ENCODE results near the gene SH3BP5L. TPM values are rescaled to one million over a fixed set of nuclear protein-coding genes. Genes with fewer than 3 reads are reported as not detected.
A peak's percentile ranks its signal among the peaks of the same experiment; 100 is the strongest.

The SH3BP5L gene
- total and polyA plus RNA-seq, 7 experiments from 2014 or later: 4.4 to 51.1 (median 28.3) TPM

- ChIA-PET POLR2A (interaction anchor here (0.6 to 2.0 kb wide), 4 partner anchors 12 to 102 kb away, joined by 3 to 7 read pairs (median 3); no protein-coding TSS in a partner anchor), CTCF (interaction anchor here (0.6 to 1.2 kb wide), 2 partner anchors 14 to 35 kb away, joined by 3 read pairs; no protein-coding TSS in a partner anchor)
- H3K4me1 Mint-ChIP-seq: peaks cover 0 to 33% (median 25%) of the 10 kb centered on the region in 7 donors
- ATAC-seq: peak; percentile 43
- Histone ChIP-seq H3K27me3 (ENCODE audit: control insufficient read depth in 2 of 2, insufficient read depth in 2 of 2, low read length in 2 of 2) (no peaks in the 10 kb centered on the region), H3K27ac (ENCODE audit: low read depth, low read length) (peak overlapping the region; percentile 10), H3K4me1 (ENCODE audit: control insufficient read depth in 2 of 2, insufficient read depth in 2 of 2, low read length in 2 of 2) (peaks cover 27 to 45% of the 10 kb centered on the region in 2 donors), H3K36me3 (ENCODE audit: control insufficient read depth in 2 of 3, insufficient read depth in 3 of 3, low read length in 3 of 3) (peaks cover 0 to 56% (median 6%) of the 10 kb centered on the region in 3 experiments), H3K9me3 (ENCODE audit: control insufficient read depth in 2 of 3, low read length in 3 of 3) (no peaks in the 10 kb centered on the region), H3K4me3 (ENCODE audit: low read length) (no peak overlapping the region)
- H3K9me3 Mint-ChIP-seq: peaks cover 0 to 3% (median 0%) of the 10 kb centered on the region in 11 donors
- peak in 1 of 9 donors; percentile 28 for DNase-seq
- peak overlapping the region in 4 of 10 donors; percentile 8 to 68 (median 22) for H3K4me3 Mint-ChIP-seq
- intact Hi-C loops (cut with micrococcal nuclease): no loop called here
- H3K27me3 Mint-ChIP-seq: no peaks in the 10 kb centered on the region
- H3K36me3 Mint-ChIP-seq: peaks cover 0 to 19% (median 3%) of the 10 kb centered on the region in 5 donors
- H3K27ac Mint-ChIP-seq: peak overlapping the region in 4 of 9 donors; percentile 7 to 82 (median 64)
These were observed 28.1 kb upstream of the SH3BP5L start for GRCh38 chr1:248853663-248854375.

- H3K27ac Mint-ChIP-seq: no peak overlapping the region
- CTCF ChIA-PET: no interaction called here
- POLR2A ChIA-PET: interaction anchor here (0.9 kb wide), 1 partner anchor 13 kb away, joined by 5 read pairs; no protein-coding TSS in a partner anchor
- intact Hi-C loops (cut with micrococcal nuclease): no loop called here
- Histone ChIP-seq H3K27me3 (ENCODE audit: control insufficient read depth in 2 of 2, insufficient read depth in 2 of 2, low read length in 2 of 2) (no peaks in the 10 kb centered on the region), H3K4me1 (ENCODE audit: control insufficient read depth in 2 of 2, insufficient read depth in 2 of 2, low read length in 2 of 2) (peaks cover 19 to 36% of the 10 kb centered on the region in 2 donors), H3K36me3 (ENCODE audit: control insufficient read depth in 2 of 3, insufficient read depth in 3 of 3, low read length in 3 of 3) (peaks cover 0 to 67% (median 6%) of the 10 kb centered on the region in 3 experiments), H3K9me3 (ENCODE audit: control insufficient read depth in 2 of 3, low read length in 3 of 3) (no peaks in the 10 kb centered on the region), H3K27ac (ENCODE audit: low read depth, low read length) (no peak overlapping the region), H3K4me3 (ENCODE audit: low read length) (no peak overlapping the region)
- no peak overlapping the region for H3K4me3 Mint-ChIP-seq
- no peak for DNase-seq
- no peaks in the 10 kb centered on the region for H3K27me3 Mint-ChIP-seq
- H3K9me3 Mint-ChIP-seq: no peaks in the 10 kb centered on the region
- H3K36me3 Mint-ChIP-seq: peaks cover 0 to 21% (median 7%) of the 10 kb centered on the region in 5 donors
- ATAC-seq: no peak
- peaks cover 0 to 28% (median 16%) of the 10 kb centered on the region in 7 donors for H3K4me1 Mint-ChIP-seq
These were observed 27.0 kb upstream of the SH3BP5L start for GRCh38 chr1:248852481-248853405.

- Histone ChIP-seq H3K27ac (ENCODE audit: low read depth, low read length) (no peak overlapping the region), H3K27me3 (ENCODE audit: control insufficient read depth in 2 of 2, insufficient read depth in 2 of 2, low read length in 2 of 2) (no peaks in the 10 kb centered on the region), H3K9me3 (ENCODE audit: control insufficient read depth in 2 of 3, low read length in 3 of 3) (no peaks in the 10 kb centered on the region), H3K4me1 (ENCODE audit: control insufficient read depth in 2 of 2, insufficient read depth in 2 of 2, low read length in 2 of 2) (peaks cover 11 to 27% of the 10 kb centered on the region in 2 donors), H3K36me3 (ENCODE audit: control insufficient read depth in 2 of 3, insufficient read depth in 3 of 3, low read length in 3 of 3) (peaks cover 6 to 80% (median 8%) of the 10 kb centered on the region in 3 experiments), H3K4me3 (ENCODE audit: low read length) (no peak overlapping the region)
- Mint-ChIP-seq H3K4me1 (peaks cover 0 to 19% (median 6%) of the 10 kb centered on the region in 7 donors), H3K27ac (peak overlapping the region in 1 of 9 donors; percentile 17), H3K9me3 (no peaks in the 10 kb centered on the region), H3K27me3 (no peaks in the 10 kb centered on the region), H3K4me3 (no peak overlapping the region), H3K36me3 (peaks cover 0 to 24% (median 13%) of the 10 kb centered on the region in 5 donors)
- DNase-seq (no peak), ATAC-seq (no peak)
- CTCF ChIA-PET: interaction anchor here (1.5 kb wide), 1 partner anchor 10 kb away, joined by 3 read pairs; no protein-coding TSS in a partner anchor
- POLR2A ChIA-PET: interaction anchor here (0.9 to 1.1 kb wide), 2 partner anchors 10 to 12 kb away, joined by 3 to 5 read pairs; no protein-coding TSS in a partner anchor
- intact Hi-C loops (cut with micrococcal nuclease): no loop called here
These were observed 25.7 kb upstream of the SH3BP5L start for GRCh38 chr1:248851390-248851789.

GRCh38 chr1:248850536-248851251 lies 25.0 kb upstream of the SH3BP5L start:
- no peak overlapping the region for H3K4me3 ChIP-seq (ENCODE audit: low read length)
- H3K9me3 ChIP-seq (ENCODE audit: control insufficient read depth in 2 of 3, low read length in 3 of 3): no peaks in the 10 kb centered on the region
- H3K27me3 Mint-ChIP-seq: no peaks in the 10 kb centered on the region
- H3K9me3 Mint-ChIP-seq: no peaks in the 10 kb centered on the region
- DNase-seq (no peak), ATAC-seq (no peak)
- intact Hi-C loops (cut with micrococcal nuclease): no loop called here
- no peaks in the 10 kb centered on the region for H3K27me3 ChIP-seq (ENCODE audit: control insufficient read depth in 2 of 2, insufficient read depth in 2 of 2, low read length in 2 of 2)
- H3K36me3 Mint-ChIP-seq: peaks cover 0 to 27% (median 16%) of the 10 kb centered on the region in 5 donors
- CTCF ChIA-PET: interaction anchor here (1.5 kb wide), 1 partner anchor 9 kb away, joined by 3 read pairs; no protein-coding TSS in a partner anchor
- peak overlapping the region in 1 of 9 donors; percentile 69 for H3K27ac Mint-ChIP-seq
- peaks cover 0 to 14% (median 0%) of the 10 kb centered on the region in 7 donors for H3K4me1 Mint-ChIP-seq
- H3K4me1 ChIP-seq (ENCODE audit: control insufficient read depth in 2 of 2, insufficient read depth in 2 of 2, low read length in 2 of 2): peaks cover 11 to 27% of the 10 kb centered on the region in 2 donors
- peaks cover 6 to 87% (median 13%) of the 10 kb centered on the region in 3 experiments for H3K36me3 ChIP-seq (ENCODE audit: control insufficient read depth in 2 of 3, insufficient read depth in 3 of 3, low read length in 3 of 3)
- no peak overlapping the region for H3K4me3 Mint-ChIP-seq
- POLR2A ChIA-PET: interaction anchor here (1.1 kb wide), 1 partner anchor 9 kb away, joined by 3 read pairs; no protein-coding TSS in a partner anchor
- no peak overlapping the region for H3K27ac ChIP-seq (ENCODE audit: low read depth, low read length)

GRCh38 chr1:248850124-248850523 lies 24.4 kb upstream of the SH3BP5L start:
- peaks cover 0 to 32% (median 18%) of the 10 kb centered on the region in 5 donors for H3K36me3 Mint-ChIP-seq
- peaks cover 11 to 22% of the 10 kb centered on the region in 2 donors for H3K4me1 ChIP-seq (ENCODE audit: control insufficient read depth in 2 of 2, insufficient read depth in 2 of 2, low read length in 2 of 2)
- H3K27me3 Mint-ChIP-seq: no peaks in the 10 kb centered on the region
- H3K27ac ChIP-seq (ENCODE audit: low read depth, low read length): no peak overlapping the region
- ATAC-seq (no peak), DNase-seq (no peak)
- no peak overlapping the region for H3K4me3 ChIP-seq (ENCODE audit: low read length)
- H3K36me3 ChIP-seq (ENCODE audit: control insufficient read depth in 2 of 3, insufficient read depth in 3 of 3, low read length in 3 of 3): peaks cover 6 to 88% (median 16%) of the 10 kb centered on the region in 3 experiments
- intact Hi-C loops (cut with micrococcal nuclease): no loop called here
- no peaks in the 10 kb centered on the region for H3K27me3 ChIP-seq (ENCODE audit: control insufficient read depth in 2 of 2, insufficient read depth in 2 of 2, low read length in 2 of 2)
- no peaks in the 10 kb centered on the region for H3K9me3 Mint-ChIP-seq
- H3K9me3 ChIP-seq (ENCODE audit: control insufficient read depth in 2 of 3, low read length in 3 of 3): no peaks in the 10 kb centered on the region
- POLR2A ChIA-PET: no interaction called here
- CTCF ChIA-PET: no interaction called here
- H3K4me3 Mint-ChIP-seq: no peak overlapping the region
- peak overlapping the region in 3 of 9 donors; percentile 17 to 21 (median 17) for H3K27ac Mint-ChIP-seq
- peaks cover 0 to 14% (median 0%) of the 10 kb centered on the region in 7 donors for H3K4me1 Mint-ChIP-seq
